Prostate gland (tissue), 2 donors: Measurements from ENCODE around the gene TM9SF1.

ENCODE experiments used
- POLR2A ChIP-seq: fragments of 450-650 bp; IDR thresholded peaks from one replicate; pipeline ENCODE4 v1.6.1; 2016; ENCODE audit warnings: antibody characterized with exemption, mild to moderate bottlenecking
- POLR2AphosphoS5 ChIP-seq: sonication (generic); formaldehyde crosslinking; IDR thresholded peaks from one replicate; pipeline ENCODE4 v1.6.1; 2017; ENCODE audit warnings: antibody characterized with exemption
- TF ChIP-seq, protein P1 (sequence below), 4 experiments: fragments of 200-600 bp in 2 of 4; fragments of 450-650 bp in 2 of 4; sonication (generic) in 2 of 4; IDR thresholded peaks; 1 replicate in 3 of 4; 2 replicates in 1 of 4; pipeline ENCODE4 v1.5.1; 2016 to 2019; ENCODE audit warnings: antibody characterized with exemption in 4 of 4, mild to moderate bottlenecking in 2 of 4, moderate library complexity in 2 of 4

DNA sequence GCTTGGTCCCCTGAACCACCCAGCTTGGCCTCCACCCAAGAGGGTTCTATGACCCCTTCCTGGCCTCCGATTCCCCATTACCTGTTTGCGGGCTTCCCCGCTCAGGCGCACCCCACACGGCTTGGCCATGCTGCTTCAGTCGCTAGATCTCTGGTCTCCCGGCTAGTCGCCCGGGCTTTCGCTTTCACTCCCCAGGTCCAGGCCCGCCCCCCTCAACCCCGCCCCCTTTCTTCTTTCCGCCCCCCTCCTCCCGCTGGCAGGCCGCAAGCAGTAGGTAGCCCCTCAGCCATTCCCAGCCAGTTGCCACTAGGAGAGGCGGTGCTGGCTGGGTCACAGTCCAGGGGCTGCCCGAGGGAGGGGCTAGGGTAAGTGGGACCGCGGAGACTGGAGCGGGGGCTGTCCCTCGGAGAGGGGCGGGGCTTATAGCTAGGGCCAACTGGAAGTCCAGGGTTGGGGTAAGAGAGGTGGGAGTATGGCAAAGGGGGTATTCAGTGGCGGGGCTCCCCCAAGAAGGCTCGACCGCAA is 48.7 kb downstream of the TM9SF1 start, which contains the start of gene PSME2:
- TF ChIP-seq POLR2A (peak; percentile 51), POLR2AphosphoS5 (peak; percentile 71)
- TF ChIP-seq, protein P1, sequence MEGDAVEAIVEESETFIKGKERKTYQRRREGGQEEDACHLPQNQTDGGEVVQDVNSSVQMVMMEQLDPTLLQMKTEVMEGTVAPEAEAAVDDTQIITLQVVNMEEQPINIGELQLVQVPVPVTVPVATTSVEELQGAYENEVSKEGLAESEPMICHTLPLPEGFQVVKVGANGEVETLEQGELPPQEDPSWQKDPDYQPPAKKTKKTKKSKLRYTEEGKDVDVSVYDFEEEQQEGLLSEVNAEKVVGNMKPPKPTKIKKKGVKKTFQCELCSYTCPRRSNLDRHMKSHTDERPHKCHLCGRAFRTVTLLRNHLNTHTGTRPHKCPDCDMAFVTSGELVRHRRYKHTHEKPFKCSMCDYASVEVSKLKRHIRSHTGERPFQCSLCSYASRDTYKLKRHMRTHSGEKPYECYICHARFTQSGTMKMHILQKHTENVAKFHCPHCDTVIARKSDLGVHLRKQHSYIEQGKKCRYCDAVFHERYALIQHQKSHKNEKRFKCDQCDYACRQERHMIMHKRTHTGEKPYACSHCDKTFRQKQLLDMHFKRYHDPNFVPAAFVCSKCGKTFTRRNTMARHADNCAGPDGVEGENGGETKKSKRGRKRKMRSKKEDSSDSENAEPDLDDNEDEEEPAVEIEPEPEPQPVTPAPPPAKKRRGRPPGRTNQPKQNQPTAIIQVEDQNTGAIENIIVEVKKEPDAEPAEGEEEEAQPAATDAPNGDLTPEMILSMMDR (IDR thresholded peaks at IDR 0.05): no peak
